OCI-LY7 (cell line): Measurements from ENCODE around the gene ZNF574.

ENCODE experiments used
- EZH2phosphoT487 ChIP-seq: fragments of 200-600 bp; sonication (generic); IDR thresholded peaks from 2 replicates; pipeline ENCODE4 v1.6.1; 2018; ENCODE audit warnings: low read depth, borderline replicate concordance, mild to moderate bottlenecking, mixed run types, antibody characterized with exemption, low read length, moderate library complexity, mixed read lengths
- TF ChIP-seq, protein P1 (sequence below): fragments of 200-600 bp; sonication (generic); conservative IDR thresholded peaks from 2 replicates; pipeline ENCODE4 v1.5.1; 2014; ENCODE audit warnings: mild to moderate bottlenecking, antibody characterized with exemption, low read length, moderate library complexity, mixed read lengths

- TF ChIP-seq, protein P1, sequence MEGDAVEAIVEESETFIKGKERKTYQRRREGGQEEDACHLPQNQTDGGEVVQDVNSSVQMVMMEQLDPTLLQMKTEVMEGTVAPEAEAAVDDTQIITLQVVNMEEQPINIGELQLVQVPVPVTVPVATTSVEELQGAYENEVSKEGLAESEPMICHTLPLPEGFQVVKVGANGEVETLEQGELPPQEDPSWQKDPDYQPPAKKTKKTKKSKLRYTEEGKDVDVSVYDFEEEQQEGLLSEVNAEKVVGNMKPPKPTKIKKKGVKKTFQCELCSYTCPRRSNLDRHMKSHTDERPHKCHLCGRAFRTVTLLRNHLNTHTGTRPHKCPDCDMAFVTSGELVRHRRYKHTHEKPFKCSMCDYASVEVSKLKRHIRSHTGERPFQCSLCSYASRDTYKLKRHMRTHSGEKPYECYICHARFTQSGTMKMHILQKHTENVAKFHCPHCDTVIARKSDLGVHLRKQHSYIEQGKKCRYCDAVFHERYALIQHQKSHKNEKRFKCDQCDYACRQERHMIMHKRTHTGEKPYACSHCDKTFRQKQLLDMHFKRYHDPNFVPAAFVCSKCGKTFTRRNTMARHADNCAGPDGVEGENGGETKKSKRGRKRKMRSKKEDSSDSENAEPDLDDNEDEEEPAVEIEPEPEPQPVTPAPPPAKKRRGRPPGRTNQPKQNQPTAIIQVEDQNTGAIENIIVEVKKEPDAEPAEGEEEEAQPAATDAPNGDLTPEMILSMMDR = no peak
- TF ChIP-seq EZH2phosphoT487 = no peak
These were observed 45.1 kb upstream of the ZNF574 start for GRCh38 chr19:42030645-42031440.
